ENCODE measurements around the gene TFCP2L1. TPM values are rescaled to one million over a fixed set of nuclear protein-coding genes. Genes with fewer than 3 reads are reported as not detected.

TFCP2L1 gene
- total and polyA plus RNA-seq, 7 donors: 0.14 to 1.8 (median 0.53) TPM

DNA sequence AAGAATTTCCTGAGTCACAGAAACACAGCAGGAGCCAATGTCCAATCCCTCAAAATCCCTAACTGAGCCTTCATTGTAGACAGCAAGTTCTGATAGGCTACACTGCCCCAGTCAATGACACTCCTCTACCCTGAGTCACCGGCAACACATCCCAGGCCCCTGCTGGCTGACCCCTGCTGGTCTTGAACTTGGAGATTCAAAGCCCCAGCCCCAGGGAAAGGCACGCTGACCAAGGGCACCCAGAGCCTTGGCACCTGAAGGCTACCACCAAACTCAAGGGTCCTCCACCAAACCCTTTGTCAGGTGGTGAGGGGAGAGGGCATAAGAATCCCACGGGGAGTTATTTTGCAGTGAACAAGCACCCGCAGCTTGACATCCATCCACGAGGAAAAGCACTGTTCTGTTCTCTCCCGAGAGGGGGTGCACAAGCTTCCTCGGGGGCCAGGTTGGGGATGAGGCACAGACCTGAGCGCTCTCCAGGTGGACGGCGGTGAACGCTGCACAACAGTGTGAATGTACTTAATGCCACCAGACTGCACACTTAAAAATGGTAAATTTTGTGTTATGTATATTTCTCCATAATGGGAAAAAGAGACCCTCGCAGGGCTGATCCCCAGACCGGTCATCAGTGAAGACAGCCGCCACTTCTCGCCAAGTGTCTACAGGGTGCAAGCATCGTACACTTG is 46.9 kb downstream of the TFCP2L1 start:
- intact Hi-C loops (cut with DNase I): no loop called here
- TF ChIP-seq, protein P1, sequence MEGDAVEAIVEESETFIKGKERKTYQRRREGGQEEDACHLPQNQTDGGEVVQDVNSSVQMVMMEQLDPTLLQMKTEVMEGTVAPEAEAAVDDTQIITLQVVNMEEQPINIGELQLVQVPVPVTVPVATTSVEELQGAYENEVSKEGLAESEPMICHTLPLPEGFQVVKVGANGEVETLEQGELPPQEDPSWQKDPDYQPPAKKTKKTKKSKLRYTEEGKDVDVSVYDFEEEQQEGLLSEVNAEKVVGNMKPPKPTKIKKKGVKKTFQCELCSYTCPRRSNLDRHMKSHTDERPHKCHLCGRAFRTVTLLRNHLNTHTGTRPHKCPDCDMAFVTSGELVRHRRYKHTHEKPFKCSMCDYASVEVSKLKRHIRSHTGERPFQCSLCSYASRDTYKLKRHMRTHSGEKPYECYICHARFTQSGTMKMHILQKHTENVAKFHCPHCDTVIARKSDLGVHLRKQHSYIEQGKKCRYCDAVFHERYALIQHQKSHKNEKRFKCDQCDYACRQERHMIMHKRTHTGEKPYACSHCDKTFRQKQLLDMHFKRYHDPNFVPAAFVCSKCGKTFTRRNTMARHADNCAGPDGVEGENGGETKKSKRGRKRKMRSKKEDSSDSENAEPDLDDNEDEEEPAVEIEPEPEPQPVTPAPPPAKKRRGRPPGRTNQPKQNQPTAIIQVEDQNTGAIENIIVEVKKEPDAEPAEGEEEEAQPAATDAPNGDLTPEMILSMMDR (IDR thresholded peaks at IDR 0.05): no peak
- ATAC-seq (peak in 1 of 4 donors; percentile 31), DNase-seq (peak in 1 of 2 donors; percentile 12)
- no peaks in the 10 kb centered on the region for H3K4me1 ChIP-seq
- no peak overlapping the region for H3K4me3 ChIP-seq
- H3K36me3 ChIP-seq (ENCODE audit: insufficient read depth in 1 of 2, low read depth in 1 of 2): no peaks in the 10 kb centered on the region
- 89 to 92% (median 91%) methylated on average over 16 of the region's 16 CpGs for WGBS, 3 donors
- no peak overlapping the region for H3K27ac ChIP-seq
- H3K9me3 ChIP-seq: no peaks in the 10 kb centered on the region
- peaks cover 0 to 1% (median 0%) of the 10 kb centered on the region in 3 donors for H3K27me3 ChIP-seq (ENCODE audit: insufficient read depth in 3 of 3, low read length in 2 of 3)

DNA sequence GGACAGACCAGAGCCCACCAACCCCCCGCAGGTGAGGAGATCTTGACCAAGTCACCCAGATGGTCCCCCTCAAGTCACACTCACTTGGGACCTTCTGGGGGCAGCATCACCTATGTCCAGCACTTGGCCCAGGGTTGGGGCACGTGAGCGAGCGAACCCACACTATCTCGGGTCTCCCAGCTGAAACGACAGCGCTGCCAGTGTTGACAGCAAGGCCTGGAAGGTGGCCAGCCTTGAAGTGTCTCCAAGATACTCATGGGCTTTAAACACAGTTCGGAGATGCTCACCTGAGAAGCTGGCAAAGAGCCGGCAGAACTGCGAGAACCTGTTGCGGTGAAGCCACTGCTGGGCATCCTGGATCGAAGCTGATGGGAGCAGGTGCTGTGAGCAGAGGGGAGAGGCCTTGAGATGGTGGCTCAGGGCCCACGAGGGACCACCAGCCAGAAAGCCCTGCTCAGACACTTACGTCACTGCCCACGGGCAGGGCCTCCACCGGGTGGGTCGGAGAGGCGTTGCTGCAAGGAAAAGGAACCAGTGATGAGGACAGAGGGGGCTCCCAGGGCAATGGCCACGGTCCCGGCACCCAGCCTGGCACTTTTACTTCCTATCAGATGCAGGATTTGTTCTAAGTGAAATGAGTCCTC is 47.5 kb downstream of the TFCP2L1 start:
- H3K27ac ChIP-seq: no peak overlapping the region
- TF ChIP-seq, protein P1 (IDR thresholded peaks at IDR 0.05): no peak
- DNase-seq: peak in 1 of 2 donors; percentile 41
- intact Hi-C loops (cut with DNase I): no loop called here
- H3K36me3 ChIP-seq (ENCODE audit: insufficient read depth in 1 of 2, low read depth in 1 of 2): no peaks in the 10 kb centered on the region
- H3K9me3 ChIP-seq: no peaks in the 10 kb centered on the region
- WGBS, 3 donors: 67 to 75% (median 69%) methylated on average over 20 of the region's 20 CpGs
- H3K4me1 ChIP-seq: no peaks in the 10 kb centered on the region
- H3K4me3 ChIP-seq: no peak overlapping the region
- peaks cover 0 to 1% (median 0%) of the 10 kb centered on the region in 3 donors for H3K27me3 ChIP-seq (ENCODE audit: insufficient read depth in 3 of 3, low read length in 2 of 3)
- peak in 1 of 4 donors; percentile 4 for ATAC-seq

DNA sequence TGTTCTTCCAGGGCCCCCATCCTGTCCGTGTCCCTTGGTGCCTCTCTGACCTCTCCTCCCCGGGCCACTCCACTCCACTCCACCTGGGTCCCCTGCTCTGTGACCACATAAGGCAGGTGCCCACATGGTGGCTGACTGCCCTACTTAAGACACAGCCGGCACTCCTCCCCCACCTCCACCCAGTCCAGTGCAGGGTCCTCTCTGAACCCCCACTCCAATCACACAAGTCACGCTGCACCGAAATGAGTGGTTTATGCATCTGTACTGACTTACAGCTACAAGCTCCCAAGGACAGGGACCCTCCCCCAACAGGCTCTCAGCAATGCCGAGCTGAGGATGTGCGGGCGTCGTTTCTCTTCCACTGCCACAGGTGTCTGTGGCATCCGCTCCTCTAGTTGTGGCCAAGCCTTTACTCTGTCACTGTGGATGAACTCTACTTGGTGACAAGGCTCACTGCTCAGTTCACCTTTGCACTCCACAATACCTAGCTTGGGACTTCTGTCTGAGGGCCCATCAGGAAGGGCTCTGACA is 48.3 kb downstream of the TFCP2L1 start:
- no peaks in the 10 kb centered on the region for H3K9me3 ChIP-seq
- H3K36me3 ChIP-seq (ENCODE audit: insufficient read depth in 1 of 2, low read depth in 1 of 2): no peaks in the 10 kb centered on the region
- 85 to 93% (median 90%) methylated on average over 10 of the region's 10 CpGs for WGBS, 3 donors
- ATAC-seq: no peak
- TF ChIP-seq, protein P1 (IDR thresholded peaks at IDR 0.05): no peak
- intact Hi-C loops (cut with DNase I): no loop called here
- H3K27ac ChIP-seq: no peak overlapping the region
- H3K27me3 ChIP-seq (ENCODE audit: insufficient read depth in 3 of 3, low read length in 2 of 3): peaks cover 0 to 1% (median 0%) of the 10 kb centered on the region in 3 donors
- H3K4me1 ChIP-seq: no peaks in the 10 kb centered on the region
- peak in 1 of 2 donors; percentile 26 for DNase-seq
- no peak overlapping the region for H3K4me3 ChIP-seq

DNA sequence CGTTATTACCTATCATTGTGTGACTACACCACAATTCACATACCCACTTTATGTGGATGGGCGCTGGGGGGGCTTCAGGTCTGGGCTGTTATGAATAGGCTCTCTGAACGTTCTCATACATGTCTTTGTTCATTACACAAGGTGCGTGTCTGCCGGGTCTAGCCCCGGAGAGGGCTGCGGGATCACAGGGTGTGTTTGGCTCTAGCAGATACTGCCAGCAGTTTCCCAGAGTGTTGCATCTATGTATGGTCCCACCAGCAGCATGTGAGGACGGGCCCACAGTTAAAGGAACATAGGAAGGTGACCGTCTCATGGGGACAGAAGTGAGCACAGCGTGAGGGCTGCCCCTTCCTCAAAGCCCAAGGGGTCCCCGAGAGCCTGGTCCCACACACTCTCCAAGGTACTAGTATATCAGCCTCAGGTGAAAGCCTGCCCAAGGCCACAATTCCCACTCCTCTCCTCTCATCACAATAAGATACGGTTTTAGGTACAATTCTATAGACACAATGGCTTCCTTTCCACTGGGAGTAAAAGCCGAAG is 48.8 kb downstream of the TFCP2L1 start:
- ATAC-seq (no peak), DNase-seq (peak in 1 of 2 donors; percentile 18)
- Histone ChIP-seq H3K27ac (no peak overlapping the region), H3K27me3 (ENCODE audit: insufficient read depth in 3 of 3, low read length in 2 of 3) (peaks cover 0 to 1% (median 0%) of the 10 kb centered on the region in 3 donors), H3K9me3 (no peaks in the 10 kb centered on the region), H3K4me1 (no peaks in the 10 kb centered on the region), H3K4me3 (no peak overlapping the region), H3K36me3 (ENCODE audit: insufficient read depth in 1 of 2, low read depth in 1 of 2) (no peaks in the 10 kb centered on the region)
- intact Hi-C loops (cut with DNase I): no loop called here
- TF ChIP-seq, protein P1 (IDR thresholded peaks at IDR 0.05): no peak
- WGBS, 3 donors: 77 to 84% (median 78%) methylated on average over 13 of the region's 13 CpGs

All from psoas muscle (tissue), 8 donors.